Measurements from ENCODE around the gene KCNK15. TPM values are rescaled to one million over a fixed set of nuclear protein-coding genes. Genes with fewer than 3 reads are reported as not detected.

The KCNK15 gene
- total and polyA plus RNA-seq, 8 donors = 0.09 to 3.1 (median 1.8) TPM; not detected in 5

DNA sequence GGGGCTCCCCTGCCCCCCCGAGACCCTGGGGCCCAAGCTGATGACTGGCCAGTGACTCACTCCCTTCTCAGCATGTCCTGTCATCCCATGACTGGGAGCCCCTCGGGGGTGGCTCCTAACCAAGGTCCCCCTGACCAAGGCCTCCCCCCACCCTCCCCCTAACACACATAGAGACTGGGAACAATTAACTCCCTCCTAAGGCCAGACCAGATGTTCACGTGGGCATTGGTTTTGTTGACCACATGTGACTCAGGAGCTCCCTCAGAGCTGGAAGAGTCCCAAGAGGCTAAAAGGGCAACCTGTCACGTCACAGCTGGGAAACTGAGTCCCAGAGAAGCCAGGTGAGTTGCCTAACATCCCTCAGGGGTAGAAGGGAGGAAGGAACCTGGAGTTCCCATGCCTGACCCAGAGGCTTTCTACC is 41.1 kb upstream of the KCNK15 start:
- Histone ChIP-seq H3K9me3 (no peaks in the 10 kb centered on the region), H3K27me3 (no peaks in the 10 kb centered on the region), H3K4me1 (peaks cover 13% of the 10 kb centered on the region in 2 donors), H3K4me3 (no peak overlapping the region), H3K27ac (no peak overlapping the region), H3K36me3 (no peaks in the 10 kb centered on the region)
- DNase-seq (peak in 1 of 4 donors; percentile 43), ATAC-seq (no peak)
- intact Hi-C loops (cut with DNase I) = no loop called here
- TF ChIP-seq, protein P1, sequence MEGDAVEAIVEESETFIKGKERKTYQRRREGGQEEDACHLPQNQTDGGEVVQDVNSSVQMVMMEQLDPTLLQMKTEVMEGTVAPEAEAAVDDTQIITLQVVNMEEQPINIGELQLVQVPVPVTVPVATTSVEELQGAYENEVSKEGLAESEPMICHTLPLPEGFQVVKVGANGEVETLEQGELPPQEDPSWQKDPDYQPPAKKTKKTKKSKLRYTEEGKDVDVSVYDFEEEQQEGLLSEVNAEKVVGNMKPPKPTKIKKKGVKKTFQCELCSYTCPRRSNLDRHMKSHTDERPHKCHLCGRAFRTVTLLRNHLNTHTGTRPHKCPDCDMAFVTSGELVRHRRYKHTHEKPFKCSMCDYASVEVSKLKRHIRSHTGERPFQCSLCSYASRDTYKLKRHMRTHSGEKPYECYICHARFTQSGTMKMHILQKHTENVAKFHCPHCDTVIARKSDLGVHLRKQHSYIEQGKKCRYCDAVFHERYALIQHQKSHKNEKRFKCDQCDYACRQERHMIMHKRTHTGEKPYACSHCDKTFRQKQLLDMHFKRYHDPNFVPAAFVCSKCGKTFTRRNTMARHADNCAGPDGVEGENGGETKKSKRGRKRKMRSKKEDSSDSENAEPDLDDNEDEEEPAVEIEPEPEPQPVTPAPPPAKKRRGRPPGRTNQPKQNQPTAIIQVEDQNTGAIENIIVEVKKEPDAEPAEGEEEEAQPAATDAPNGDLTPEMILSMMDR (IDR thresholded peaks at IDR 0.05) = no peak

DNA sequence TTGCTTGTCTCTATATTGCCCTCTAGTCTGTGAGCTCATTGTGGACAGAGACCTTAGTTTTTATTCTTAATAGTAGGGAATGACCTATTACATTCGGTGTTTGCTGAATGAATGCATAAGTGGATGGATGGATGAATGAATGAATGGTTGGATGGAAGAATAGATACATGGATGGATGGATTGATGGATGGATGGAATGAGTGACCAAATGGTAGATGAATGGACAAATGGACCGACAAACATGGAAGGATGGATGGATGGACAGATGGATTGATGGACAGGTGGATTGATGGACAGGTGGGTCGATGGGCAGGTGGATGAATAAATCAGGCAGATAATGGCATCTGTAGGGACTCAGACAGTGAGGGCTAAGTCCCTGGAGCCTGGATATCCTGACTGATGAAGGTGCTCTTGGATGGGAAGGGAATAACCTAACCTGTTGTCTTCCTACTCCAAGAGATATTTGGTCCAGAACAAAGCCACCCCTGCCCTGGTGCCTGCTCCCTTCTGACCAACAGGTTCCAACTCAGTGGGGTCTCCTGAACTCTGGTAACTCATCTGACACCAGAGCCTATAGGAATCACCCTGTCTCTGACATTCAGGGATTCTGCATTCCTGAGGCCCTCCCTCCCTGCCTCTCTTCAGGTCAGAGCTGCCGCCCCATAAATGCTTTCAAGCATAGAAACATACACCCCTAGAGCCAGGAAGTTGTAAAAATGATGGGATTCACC is 40.1 kb upstream of the KCNK15 start:
- no peak overlapping the region for H3K27ac ChIP-seq
- H3K36me3 ChIP-seq = no peaks in the 10 kb centered on the region
- intact Hi-C loops (cut with DNase I) = no loop called here
- H3K4me1 ChIP-seq = peaks cover 13% of the 10 kb centered on the region in 2 donors
- no peak for DNase-seq
- no peaks in the 10 kb centered on the region for H3K27me3 ChIP-seq
- no peak for ATAC-seq
- no peaks in the 10 kb centered on the region for H3K9me3 ChIP-seq
- TF ChIP-seq, protein P1 (IDR thresholded peaks at IDR 0.05) = no peak
- H3K4me3 ChIP-seq = no peak overlapping the region

DNA sequence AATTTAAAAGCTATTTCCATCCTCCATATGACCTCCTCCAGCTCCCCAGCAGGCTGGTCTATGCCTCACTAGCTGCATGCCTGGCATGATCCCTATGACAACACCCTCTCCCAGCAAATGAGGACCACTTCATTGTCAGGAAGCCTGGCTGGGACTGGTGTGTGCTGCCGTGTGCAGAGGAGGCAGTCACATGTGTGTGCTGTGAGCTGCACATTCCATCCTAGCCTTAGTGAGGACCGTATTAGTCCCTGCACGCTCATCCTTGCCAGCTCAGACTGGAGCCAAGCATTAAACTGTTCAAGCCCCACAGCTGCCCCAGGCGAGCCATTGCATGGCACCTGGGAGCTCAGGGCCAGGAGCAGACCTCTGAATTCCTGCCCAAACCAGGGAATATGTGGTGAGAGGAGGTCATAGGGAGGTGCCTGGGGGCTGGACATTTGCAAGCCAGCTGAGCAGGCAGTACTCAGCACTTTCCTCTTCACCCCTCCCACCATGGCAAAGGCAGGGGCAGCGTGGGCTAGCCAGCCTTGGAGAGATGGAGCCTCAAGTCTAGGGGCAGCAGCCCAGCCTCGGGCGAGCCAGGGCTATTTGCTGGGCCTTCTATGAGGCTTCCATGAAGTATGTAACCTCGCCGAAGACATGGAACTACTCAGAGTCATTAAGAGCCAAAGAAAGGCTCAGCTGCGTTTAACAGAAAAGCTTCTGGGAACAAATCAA is 39.2 kb upstream of the KCNK15 start:
- Histone ChIP-seq H3K4me1 (peaks cover 7 to 13% of the 10 kb centered on the region in 2 donors), H3K27me3 (no peaks in the 10 kb centered on the region), H3K9me3 (no peaks in the 10 kb centered on the region), H3K27ac (no peak overlapping the region), H3K36me3 (no peaks in the 10 kb centered on the region), H3K4me3 (no peak overlapping the region)
- DNase-seq (peak in 1 of 4 donors; percentile 32), ATAC-seq (peak; percentile 12)
- intact Hi-C loops (cut with DNase I) = no loop called here
- TF ChIP-seq, protein P1 (IDR thresholded peaks at IDR 0.05) = no peak

DNA sequence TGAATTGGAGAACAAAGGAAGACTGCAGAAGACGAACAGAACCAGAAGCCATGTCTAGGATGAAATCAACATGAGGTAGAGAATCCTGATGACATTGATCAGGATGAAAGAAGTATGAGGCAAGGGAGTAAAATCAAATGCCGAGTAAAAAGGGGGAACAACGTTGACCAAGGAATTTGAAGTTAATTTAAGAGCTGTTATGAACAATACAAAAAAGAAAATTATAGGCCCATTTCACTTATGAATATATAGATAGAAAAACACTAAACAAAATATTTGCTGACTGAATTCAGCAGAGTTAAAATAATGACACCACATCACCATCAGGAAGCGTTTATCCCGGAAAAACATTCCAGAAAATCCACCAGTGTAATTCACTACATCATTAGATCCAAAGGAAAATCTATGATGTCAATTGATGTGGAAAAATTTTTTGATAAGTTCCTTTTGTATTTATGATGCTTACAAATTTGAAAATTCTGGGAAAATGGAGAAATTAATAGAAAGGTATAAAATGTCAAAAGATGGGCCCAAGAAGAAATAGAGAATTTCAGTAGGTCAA is 38.6 kb upstream of the KCNK15 start:
- Histone ChIP-seq H3K27ac (no peak overlapping the region), H3K4me1 (peaks cover 5 to 13% of the 10 kb centered on the region in 2 donors), H3K27me3 (no peaks in the 10 kb centered on the region), H3K4me3 (no peak overlapping the region), H3K36me3 (no peaks in the 10 kb centered on the region), H3K9me3 (no peaks in the 10 kb centered on the region)
- intact Hi-C loops (cut with DNase I) = no loop called here
- no peak for DNase-seq
- TF ChIP-seq, protein P1 (IDR thresholded peaks at IDR 0.05) = no peak
- ATAC-seq = no peak

DNA sequence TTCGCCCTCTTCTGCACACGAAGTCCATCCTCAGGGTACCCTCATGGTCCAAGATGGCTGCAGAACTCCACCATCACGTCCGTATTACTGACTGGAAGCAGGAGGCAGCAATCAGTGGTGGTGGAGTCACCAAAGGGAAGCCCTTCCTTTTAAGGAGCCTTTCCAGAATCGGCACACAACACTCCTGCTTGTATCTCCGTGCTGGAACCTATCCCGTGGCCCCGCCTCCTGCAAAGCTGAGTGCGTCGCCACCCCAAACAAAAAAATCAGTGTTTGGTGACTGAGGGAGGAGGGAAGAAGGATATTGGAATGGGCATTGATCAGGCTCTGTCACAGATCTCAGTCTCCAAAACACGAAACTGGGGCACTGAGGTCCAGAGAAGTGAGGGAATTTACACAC is 36.3 kb upstream of the KCNK15 start:
- no peaks in the 10 kb centered on the region for H3K36me3 ChIP-seq
- TF ChIP-seq, protein P1 (IDR thresholded peaks at IDR 0.05) = no peak
- ATAC-seq (no peak), DNase-seq (no peak)
- H3K27me3 ChIP-seq = no peaks in the 10 kb centered on the region
- H3K4me1 ChIP-seq = peaks cover 3 to 4% of the 10 kb centered on the region in 2 donors
- no peak overlapping the region for H3K27ac ChIP-seq
- no peak overlapping the region for H3K4me3 ChIP-seq
- H3K9me3 ChIP-seq = no peaks in the 10 kb centered on the region
- intact Hi-C loops (cut with DNase I) = no loop called here

Data from left lung (tissue), 10 donors.